HG03469 (cell line): ENCODE measurements around the gene CD1D.

ENCODE experiments used
- ATAC-seq: cut with Tn5 transposase; IDR thresholded peaks from one replicate; pipeline ENCODE4 v1.9.1; 2021; ENCODE audit warnings: mild to moderate bottlenecking, moderate library complexity, moderate number of reproducible peaks; ENCODE audit not compliant: unreplicated experiment

Gene CD1D

DNA sequence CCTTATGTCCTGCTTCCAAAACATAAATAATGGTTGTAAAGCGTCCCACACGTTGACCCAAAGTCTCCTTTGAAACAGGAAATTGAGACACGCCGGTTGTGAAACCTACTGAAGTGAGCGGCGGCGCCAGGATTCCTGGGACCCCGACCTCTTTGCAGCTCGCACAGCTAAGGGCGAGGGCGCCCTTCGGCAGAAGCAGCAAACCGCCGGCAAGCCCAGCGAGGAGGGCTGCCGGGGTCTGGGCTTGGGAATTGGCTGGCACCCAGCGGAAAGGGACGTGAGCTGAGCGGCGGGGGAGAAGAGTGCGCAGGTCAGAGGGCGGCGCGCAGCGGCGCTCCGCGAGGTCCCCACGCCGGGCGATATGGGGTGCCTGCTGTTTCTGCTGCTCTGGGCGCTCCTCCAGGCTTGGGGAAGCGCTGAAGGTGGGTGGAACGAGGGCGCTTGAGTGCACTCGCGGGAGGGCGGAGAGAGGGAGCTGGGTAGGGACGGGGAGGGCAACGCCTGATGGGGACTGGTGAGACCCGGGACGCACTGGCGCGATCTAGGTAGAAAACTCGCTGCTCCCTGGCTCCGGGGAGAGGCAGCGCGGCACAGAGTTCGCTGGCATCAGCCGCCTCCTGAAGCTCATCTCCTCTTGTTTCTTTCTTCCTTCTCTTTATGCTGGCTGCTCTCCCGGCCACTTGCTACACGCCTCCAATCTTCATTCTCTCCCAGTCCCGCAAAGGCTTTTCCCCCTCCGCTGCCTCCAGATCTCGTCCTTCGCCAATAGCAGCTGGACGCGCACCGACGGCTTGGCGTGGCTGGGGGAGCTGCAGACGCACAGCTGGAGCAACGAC lies at the start of gene CD1D:
TSS of gene CD1D (plus strand) at position 155 of the 836 bp plus-strand sequence. CDS start at position 362, 207 bp downstream.
- no peak for ATAC-seq

DNA sequence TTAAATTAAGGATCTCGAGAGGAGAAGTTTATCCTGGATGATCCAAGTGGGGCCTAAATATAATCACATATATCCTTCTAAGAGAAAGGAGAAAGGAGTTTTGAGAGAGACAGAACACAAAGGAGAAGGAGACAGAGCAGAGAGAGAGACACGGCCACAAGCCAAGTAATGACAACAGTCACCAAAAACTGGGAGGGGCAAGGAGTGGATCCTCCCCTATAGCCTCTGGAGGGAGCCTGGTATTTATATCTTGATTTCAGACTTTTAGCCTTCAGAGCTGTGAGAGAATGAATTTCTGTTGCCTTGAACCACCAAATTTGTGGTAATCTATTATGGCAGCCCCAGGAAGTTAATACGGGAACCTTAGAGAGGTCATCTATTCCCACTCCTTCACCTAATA lies 49.5 kb upstream of the CD1D start:
- no peak for ATAC-seq

DNA sequence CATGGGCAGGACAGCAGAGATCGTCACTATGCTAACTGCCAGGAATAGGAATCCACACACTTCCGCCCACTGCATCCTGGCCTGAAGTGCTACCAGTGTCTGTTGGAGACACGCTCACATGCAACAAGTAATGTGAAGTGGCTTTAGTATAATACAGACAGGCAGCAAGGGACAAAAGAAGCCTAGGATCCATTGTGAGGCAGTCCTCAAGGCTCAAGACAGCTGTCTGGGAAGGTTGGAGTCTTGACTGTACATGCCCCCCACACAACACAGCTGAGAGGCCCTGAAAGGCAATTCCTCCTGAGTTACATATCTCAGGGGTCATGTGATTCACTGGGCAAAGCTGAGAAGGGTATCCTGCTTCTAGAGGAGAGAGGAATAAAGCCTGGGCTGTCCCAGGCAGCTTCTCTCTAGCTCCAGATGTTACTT lies 39.9 kb upstream of the CD1D start:
- no peak for ATAC-seq

DNA sequence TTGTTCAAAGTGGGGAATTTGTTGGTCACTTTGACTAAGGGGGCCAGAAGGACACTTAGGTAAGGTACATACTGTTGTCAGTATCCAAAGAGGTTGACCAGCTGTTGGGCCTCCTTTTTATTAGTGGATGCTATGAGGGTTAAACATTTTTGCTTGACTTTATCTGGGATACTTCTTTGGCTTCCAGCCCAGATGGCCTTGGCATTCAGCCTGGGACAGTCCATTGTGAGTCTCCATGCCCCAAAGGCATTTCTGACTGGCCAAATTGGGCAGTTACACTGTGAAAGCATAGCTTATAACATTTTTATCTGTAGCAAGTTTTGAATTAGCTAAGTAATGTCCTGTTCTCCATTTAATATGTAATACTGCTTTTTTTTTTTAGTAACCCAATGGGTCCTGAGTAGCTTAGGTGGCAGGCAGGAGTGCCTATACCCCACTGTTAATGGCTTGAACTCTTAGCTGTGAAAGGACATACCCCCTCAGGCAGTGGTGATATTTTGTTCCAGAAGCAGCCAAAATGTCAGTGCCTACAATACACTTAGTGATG lies 35.4 kb upstream of the CD1D start:
- ATAC-seq = no peak

DNA sequence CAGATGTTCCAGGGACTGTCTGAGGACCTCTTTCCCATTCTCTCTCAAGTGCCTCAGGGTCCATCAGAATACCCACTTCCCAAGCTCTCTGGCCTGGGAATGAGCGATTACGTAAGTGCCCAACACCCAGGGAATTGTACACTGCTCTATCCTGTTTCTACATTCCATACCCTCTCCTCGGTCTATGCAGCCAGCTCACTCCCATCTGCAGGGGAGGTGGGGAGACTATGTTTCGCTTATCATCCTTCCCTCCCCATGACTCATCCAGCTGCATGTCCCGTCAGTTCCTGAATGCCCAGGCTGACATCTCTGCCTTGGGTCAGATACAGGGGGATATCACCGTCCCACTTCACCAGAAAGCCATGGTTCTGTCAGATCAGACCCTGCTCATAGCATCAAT lies 34.5 kb upstream of the CD1D start:
- no peak for ATAC-seq

DNA sequence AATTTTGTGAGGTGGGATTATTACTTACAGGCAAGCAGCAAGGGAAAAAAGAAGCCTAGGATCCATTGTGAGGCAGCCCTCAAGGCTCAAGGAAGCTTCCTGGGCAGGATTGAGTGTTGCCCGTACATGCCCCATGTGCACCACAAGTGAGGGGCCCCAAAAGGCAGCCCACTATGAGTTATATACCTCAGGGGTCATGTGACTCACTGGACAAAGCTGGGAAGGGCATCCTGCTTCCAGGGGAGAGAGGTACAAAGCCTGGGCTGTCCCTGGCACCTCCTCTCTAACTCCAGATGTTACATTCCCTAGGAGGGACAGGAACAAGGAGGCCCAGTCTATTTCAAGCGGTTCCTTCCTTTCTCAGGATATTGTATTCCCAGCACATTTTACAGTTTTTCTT lies 34.0 kb upstream of the CD1D start:
- ATAC-seq = no peak

DNA sequence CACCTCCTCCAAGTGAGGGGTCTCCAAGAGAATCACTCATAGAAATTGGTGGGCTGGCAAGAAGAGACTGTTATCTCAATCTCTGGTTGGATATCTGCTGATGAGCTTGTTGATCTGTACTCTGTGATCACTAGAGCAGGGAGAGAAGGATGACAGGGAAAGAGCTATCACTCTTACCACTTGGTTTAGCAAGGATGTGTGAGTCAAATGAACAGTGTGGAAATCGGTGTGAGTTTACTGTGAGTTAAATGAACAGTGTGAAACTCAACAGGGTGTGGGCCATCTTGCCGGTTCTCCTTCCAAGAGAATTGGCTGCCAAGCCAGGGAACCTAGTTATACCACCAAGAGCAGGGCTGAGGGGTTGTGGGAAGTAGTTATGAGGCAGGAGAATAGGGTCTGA lies 33.3 kb upstream of the CD1D start:
- ATAC-seq = no peak

DNA sequence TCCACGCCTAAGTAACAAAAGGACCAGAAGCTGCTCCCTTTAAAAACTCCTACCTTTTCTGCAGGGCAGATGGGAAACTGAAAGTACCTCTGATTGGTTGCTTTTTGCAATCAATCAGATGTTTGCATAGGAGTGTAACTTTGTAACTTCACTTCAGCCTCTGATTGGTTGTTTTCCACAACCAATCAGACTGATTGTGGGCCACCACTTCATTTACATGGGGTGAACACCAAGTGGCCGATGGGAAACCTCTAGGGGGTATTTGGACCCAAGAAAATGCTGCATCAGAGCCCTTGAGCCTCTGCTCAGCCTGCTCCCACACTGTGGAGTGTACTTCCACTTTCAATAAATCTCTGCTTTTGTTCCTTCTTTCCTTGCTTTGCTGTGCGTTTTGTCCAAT lies 32.8 kb upstream of the CD1D start:
- no peak for ATAC-seq

DNA sequence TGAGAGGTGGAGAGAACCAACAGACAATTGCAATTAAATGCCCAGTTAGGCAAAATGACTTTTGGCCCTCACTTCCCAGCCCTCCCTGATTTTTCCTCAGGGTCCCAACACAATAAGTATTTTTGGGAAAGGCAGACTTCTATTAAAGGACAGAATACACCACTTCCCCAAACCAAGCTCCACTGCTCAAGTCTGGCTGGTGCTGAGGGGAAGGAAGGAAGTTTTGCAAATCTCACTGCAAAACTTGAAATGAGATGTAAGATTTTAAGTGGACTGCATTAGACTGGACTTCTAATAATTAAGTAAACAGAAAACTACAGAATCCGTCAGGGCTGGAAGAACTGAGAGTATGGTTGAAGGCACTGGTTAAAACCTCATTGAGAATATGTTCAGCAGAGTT lies 32.2 kb upstream of the CD1D start:
- ATAC-seq = no peak

DNA sequence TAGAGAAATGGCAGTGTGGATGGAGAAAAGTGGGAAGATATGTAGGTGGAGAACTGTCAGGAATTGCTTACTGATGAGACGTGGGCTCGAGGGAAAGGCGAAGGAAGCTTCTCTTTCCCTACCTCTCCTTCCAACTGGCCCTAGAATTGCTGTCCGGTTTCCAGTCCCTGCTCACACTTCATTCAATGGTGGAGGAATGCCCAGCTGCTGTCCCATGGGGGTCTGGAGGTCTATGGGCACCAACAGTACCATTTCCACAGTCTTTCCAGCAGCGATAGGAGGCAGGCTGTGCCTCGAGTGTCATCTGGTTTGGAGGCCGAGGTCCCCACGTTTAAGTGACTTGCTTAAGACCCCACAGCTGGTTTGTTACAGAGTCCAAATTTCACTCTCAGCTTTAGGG lies 31.5 kb upstream of the CD1D start:
- no peak for ATAC-seq

DNA sequence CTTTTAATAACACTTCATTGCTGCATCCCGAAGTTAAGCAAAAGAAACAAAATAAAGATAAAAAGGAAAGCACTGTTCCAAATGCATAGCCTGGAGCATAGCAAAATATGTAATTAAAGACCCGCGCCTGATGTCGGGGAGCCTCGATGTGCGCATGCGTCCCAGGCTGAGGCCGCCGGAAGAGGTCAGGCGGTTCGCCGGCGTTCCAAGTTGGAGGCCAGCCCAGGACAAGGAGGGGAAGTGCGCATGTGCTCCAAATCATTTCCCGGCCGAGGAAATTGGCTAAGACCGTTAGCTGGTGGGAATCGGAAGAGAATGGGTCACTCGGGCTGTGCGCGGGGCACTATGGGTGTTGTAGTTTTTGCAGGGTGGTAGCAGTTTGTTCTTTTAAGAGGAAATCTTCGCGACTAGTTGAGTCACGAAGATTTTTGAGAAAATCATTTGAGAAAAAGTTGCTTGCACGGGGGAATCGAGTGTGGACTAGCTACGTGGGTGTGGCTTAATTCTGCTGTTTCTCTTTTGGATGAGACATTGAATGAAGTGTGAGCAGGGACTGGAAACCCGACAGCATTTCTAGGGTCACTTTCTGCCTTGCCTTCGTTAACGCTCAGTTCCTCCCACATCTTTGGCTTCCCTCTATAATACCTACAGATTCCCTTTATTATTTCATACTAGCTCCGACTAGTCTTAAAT lies 31.0 kb upstream of the CD1D start:
- no peak for ATAC-seq

DNA sequence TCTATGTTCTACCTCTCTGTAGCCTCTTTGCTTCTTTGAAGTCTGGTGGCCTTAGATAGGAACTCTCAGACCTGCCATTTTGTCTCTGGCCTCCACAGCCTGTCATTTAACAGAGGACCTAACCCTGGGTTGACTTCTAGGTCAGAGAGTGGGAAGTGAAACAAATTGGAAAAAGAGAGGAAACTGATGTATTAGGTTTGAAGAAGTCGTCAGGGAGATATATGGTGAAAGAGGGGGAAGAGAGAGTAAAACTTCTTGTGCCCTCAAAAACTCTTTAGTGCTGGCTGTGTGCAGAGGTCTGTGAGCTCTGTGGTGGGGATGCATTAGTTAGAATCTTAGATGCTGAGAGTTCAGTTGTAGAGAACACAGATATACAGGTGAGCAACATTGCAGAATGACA lies 30.2 kb upstream of the CD1D start:
- no peak for ATAC-seq

DNA sequence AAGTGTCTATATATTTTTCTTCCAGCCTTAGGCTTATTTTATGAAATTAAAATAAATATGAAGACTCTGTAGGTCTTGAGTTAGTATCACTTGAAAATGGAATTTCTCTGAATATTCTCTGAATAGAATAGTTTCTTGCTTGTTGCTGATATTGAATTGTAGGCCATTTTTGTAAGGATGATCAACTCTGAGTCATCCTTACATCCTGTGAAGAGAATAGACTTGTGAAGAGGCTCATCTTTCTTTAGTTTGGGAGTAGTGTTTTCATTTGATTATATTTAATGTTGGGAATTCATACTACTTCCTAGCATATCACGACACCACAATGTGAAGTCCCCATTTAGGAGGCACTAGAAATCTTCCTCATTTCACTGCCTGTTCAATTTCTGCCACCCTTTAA lies 27.5 kb upstream of the CD1D start:
- ATAC-seq = no peak

DNA sequence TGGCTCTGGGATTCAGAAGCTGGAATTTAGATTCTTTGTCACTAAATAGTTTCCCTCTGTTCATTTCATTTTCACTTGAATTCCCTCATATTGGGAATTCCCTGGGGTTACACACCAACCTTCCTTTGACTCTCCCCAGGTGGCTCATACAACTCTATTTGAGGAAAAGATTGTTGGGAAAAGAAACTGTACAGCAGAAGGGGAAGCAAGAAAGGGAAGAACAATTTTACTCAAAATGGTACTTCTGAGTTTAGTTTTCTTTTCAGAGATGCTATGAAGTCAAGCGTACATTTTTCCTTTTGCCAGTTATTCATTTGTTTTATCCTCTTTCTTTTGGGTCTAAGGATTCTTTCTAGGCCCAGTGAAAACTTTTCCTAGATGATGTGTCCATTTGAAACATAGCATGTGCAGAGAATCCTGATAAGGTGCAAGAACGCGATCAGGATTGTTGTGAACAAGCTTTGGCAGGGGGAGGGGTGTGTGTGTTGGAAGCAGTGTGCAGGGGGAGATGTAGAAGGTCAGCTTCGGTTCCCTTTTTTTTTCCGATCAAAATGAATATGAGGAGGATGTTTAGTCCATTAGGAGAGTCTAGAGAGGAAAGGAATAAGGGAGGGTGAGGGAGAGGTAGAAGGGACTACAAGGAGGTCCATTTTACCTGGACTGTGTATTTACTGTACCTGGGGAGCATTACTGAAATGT lies 26.8 kb upstream of the CD1D start:
- no peak for ATAC-seq

DNA sequence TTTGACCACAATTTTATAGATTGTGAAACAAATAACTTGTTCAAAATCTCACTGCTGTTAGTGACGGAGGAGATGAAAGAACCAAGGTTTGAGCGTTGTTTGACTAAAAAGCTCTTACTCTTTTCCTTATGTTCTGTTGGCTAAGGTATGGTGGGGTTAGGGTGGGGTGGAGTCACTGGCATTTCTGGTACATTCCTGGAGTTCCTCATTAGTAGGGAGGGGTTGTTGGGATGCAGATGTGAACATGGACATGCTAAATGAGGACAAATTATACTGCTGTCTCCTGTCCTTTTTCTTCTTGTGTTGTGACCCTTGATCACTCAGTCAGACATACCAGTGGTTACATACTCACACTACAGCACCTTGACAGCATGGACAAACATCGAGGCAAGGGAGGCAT lies 26.2 kb upstream of the CD1D start:
- no peak for ATAC-seq

DNA sequence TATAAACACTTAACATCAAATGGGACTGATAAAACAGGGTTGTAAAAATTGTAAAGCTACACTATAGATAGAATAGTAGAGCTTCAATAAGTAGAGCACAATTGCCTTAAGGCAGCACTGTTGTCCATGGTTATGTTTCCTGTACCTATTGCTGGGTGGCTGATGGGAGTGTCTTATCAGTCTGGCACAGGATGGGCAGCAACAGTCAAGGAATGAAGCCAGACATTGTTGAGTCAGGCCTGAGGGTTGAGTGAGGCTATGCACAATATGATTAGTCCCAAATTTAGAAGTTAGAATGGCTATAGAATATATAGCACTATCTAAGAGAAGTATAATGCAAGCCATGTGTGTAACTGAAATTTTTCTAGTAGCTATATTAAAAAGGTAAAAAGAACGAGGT lies 25.0 kb upstream of the CD1D start:
- no peak for ATAC-seq

DNA sequence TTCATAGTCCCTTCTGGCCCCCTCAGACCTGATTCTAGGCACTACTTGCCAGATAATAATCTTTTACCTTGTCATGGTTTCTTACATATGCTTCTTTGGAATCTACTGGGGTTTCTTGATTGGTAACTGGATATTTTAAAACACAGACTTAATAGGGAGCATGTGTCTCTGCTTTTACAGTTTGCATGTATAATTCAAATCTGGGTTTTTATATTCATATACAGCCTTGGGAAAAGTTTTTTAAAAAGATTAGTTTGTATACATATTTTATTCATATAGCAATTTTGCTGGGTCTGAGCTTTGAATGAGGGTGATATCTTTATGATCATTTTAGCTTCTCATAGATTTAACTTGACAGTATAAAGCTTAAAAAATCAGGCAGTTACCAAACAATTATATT lies 21.1 kb upstream of the CD1D start:
- ATAC-seq = no peak

DNA sequence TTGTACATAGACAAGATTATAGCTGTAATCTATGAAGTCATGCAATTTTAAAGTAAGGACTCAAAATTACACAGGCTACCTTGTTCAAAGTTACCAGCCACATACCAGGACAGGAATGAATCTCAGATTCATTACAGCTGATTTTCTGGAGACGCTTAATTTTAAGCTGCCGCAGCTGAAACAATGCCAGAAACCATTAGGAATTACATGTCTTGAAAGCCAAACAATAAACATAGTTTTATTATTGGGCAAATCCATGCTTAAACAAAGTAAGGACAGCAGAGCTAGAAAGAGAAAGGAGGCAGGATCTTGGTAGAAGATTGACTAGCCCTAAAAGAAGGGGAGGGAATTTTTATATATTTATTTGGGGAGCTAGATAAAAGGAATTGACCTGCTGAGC lies 19.2 kb upstream of the CD1D start:
- ATAC-seq = no peak

DNA sequence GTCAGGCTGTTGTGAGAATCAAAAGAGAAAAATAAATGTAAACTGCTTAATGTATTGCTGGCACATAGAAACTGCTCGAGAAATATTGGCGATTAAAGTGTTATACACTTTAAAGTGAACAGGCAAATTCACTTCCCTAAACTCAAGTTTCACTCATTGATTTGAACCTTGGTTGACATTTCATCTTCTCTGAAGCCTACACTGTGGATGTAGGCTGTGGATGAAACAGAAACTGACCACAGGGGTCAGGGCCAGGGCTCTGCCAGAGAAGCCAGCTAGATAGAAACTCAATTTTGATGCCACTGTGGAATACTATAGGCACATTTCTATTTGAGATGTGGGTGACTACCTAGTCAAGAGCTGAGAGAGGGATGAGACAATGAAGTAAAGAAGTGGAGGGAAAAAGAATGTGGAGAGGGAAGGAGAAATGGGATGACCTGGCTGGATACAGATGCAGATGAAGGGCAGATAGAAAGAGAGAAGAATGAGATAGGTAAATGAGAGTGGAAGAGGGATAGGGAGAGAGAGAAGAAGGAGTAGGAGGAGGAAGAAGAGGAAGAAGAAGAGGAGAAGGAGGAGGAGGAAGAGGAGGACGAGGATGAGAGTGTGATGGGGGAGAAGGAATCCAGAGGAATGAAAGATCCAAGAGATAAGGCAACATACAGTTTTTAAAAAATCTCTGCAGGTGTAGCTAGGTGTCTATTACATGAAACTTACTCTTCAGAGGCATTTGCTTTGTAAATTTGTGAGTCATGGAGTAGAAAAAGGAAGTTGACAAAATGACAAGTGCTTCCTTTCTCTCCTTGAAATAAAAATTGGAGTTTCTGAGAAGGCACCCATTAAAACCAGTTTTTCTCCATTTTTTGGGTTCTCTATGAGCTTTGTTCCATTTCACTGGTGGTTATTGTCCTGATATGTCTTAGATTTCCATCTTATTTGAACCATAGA lies 17.4 kb upstream of the CD1D start:
- peak; percentile 97 for ATAC-seq

DNA sequence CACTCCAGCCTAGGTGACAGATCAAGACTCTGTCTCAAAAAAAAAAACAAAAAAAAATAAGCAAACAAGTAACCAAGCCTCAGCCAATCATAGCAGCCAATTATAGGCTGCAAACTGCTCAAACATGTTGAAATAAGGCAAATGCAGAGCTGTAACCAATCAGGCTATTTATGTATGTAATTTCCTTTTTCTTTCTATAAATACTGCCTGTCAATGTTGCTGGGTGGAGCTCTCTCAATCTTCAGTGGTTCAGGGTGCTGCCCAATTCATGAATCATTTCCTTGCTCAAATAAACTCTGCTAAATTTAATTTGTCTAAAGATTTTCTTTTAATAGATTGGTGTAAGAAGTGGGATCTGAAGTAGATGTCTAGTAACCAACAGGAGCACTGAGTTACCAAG lies 11.6 kb upstream of the CD1D start:
- ATAC-seq = no peak
